NCI-H2171 (cell line): ENCODE data around the gene POFUT2.

Experiments
- DNase-seq: peaks from one replicate; lab custom pipeline; 2025; lab: John Stamatoyannopoulos, UW

POFUT2 gene

DNA sequence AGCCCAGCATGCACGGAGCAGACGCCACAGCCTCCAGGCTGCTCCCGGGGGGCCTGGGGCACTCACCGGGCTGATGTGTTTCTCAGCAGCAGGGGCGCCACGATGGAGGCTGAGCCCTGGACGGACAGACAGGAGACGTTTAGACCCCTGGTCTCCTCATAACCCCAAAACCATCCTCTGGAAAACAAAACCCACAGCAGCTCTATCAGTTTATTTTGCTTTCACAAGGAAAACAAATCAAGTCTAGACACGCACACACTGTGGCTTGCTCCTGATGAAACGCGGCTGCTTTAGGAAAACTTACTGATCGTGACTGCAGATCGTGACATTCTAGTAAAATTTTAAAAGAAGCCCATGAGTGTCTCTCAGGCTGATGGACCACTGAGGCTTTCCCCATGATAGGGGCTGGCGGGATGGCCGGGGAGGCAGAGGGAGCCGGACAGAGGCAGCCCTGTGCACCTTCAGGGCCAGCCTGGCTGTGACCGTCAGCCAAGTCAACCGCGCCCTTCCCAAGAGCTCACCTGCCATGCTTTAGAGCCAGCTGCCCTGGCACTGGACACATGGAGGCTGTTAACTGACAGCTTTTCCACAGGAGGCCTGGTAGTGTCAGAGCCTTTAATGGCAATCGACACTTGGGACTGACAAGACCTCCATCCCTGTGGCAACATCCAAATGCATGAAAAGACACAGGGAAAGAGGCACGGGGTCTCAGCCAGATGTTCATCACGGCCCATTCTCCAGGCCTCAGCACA lies 5.2 kb downstream of the POFUT2 start:
- no peak for DNase-seq

DNA sequence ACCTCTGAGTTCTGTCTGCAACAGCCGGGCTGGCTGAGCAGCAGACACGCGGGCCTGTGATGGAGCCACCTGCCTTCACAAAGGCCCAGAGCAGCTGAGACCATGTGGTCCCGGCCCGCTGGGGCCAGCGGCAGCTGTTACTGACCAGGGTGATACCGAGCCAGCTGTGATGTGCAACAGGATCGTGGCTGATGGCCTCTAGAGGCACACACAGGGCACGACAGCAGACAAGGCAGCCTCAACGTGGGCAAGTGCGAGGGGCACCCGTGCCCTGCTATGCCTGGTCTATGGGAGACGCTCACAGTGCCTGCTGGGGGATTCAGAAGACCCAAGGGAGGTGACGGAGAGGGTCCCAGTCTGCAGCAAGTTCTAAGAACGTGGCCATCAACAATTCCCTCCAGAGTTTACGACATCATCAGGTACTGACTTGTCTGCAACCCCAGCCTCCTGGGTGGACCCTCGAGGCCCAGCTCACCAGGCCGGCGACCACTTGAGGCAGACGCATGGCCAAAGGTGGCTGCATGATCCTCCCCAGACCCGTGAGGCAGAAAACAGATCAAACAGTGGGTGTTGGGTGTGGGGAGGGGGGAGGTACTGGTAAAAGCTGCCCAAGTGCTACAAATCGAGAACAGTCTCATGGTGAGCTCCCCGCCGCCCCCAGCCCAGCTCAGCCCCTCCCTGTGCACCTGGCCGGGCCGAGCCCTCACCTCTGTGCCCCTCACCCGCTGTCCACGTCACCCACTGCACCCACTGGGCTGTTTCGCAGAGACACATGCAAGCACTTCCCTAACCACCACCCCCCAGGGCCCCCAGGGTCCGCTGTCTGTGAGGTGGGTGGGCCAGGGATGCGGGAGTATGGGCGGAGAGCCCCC lies 6.0 kb downstream of the POFUT2 start:
- DNase-seq = no peak

DNA sequence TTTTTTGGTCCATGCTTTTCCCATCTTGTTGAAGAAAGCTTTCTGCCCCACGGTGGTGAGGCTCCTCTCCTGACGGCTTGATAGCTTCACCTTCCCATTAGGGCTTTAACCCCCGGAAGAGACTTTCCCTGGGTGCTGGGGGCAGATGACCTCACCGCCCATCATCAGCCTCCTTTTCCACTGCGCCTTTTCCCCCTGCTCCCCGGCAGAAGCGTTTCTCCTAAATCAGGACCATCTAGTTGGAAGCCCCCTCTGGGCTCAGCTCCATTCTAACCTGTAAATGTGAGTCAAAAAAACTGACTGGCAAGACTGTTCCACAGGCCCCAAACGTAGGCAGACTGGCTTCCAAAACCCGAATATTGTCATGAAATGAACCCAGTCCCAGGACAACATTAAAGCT lies 6.7 kb downstream of the POFUT2 start:
- no peak for DNase-seq

DNA sequence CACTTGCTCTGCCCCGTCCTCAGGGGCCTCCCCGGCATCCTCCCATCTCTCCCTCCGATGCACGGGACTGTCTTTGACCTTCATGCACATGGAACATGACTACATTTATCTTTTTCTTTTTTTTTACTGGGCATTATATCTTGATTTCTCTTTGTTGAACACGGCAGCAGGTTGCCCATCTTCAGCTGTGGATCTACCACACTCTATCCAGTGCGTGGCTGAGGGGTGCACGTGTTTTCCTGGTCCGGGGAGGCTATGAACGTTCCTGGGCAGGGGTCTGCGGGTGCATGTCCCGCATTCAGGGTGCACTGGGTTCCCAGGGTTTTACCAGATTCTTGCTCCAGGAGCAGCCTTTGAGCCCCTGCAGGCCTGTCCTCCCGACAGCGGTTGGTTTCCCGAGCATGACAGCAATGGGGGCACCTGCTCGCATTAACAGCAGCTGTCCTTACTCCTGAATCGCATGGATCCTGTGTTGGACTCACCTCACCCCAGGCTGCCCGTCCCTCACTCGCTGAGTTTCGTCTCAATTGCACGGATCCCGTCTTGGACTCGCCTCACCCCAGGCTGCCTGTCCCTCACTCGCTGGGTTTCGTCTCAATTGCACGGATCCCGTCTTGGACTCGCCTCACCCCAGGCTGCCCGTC lies 7.4 kb downstream of the POFUT2 start:
- no peak for DNase-seq

DNA sequence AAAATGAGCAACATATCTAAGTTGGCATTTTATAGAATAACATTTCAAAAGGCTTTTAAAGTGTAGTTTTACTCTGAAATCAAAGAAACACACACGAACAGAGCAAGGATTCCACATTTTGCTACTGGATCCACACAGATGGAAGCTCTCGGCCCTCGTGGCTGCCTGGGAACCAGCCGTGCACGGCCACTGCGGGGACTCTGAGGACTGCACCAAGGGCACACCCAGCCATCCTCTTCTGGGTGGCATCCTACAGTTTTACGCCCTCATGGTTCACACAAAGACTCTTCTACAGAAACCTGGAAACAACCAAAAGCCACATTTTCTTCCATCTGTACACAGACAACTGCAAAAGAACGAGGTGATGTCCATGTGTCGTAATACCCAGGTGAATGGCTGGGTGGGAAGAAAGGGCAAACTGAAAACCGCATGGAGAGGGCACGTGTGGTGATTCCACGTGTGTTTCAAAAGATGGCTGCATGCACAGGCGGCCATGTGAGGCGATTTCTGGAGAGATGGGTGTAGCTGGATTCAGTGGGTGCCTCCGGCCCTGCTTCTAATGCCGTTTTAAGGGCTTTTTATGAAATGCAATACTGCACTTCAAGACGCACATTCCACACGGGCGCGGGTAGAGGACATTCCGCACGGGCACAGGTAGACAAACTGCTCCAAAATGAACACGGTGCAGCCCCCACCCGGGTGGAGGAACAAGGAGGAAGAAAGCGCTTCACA lies 8.1 kb downstream of the POFUT2 start:
- no peak for DNase-seq

DNA sequence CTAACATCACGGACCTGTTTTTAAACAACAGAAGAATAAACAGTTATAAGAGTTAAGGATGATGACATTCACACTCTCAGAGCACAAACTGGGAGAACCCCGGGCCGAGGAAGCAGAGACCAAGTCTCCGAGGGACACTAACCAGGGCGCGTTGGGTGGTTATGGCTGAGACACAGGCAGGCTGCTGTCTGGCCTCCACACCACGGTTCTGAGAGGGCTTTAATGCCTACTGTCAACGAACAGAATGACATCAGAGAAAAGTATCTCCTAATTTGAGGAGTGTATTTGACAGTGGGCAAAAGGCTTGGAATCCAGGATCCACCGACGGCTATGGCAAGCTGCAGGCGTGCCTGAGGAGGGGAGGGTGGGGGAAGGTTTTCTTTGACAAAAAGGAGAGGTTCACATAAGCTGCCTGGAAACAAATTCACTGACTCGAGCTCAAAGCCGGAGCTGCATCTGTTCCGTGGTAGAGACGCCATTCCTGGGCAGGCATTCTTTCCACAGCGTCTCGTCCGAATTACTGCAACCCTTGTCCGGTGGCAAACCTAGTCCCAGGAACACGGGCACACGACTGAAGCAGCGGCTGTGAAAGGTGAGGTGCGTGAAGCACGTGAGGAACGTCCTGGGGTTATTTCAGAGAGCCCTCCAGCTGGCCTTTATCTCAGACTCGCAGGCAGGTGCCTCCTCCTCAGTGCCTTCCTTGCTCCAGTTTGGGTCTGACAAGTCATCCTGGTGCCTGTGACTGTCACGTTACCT lies 9.4 kb downstream of the POFUT2 start:
- DNase-seq = no peak

DNA sequence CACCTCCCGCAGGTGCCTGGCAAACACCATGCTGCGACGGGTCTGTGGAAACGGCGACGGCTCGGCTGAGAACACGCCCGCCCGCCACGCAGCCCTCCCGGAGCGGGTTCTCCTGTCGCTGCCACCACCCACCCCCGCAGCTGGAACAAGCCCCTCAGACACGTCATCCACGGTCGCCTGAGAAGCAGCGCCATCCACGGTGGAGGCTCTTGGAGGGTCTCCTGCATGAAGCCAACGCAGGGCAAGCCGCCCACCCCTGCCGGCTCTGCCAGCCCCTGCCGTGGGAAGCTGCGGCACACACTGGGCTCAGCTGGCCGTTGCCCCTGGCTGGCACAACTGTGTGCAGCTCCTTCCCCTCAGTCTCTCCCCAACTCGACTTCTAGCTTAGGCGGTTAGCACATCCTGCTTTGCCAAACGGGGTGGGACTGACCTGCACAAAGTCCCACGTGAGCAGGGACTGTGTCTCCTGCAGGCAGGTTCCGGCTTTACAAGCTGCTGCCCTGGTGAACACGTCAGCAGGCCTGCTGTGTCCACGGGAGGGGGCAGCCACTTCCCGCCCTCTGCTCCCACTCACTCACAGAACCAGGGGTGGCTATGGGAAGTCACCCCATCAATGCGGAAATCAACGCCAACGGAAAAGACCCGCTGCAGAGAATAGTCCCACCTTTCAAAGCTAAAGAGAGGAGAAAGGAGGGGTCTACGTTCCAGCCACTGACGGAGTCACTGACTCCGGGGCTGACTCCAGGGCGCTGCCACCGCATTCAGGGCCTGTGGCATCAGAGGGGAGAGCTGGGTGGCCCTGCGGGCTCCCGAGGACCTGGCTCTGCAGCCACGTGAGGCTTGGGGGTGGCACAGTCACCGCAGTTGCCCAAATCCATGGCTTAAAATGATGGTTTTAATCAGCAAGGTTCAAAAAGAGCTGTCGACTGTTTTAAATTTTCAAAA lies 10.3 kb downstream of the POFUT2 start:
- DNase-seq = no peak

DNA sequence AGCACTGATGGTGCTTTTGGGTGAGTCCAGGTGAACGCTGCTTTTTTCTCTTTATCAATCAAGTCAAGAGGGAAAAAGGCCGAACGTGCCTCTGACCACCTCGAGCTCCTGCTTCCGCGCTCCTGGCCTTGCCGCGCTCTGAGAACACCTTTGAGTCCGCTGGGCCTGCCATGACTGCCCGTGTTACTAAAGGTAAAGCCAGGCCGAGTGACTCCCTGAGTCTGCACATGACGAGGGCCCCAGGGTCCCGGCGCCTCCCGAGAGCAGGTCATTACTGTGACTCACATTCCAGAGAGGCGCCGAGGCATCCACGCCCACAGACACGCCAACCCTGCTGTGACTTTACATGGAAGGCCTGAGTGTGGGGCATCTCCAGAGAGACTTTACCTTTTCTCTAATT lies 11.1 kb downstream of the POFUT2 start:
- DNase-seq = no peak

DNA sequence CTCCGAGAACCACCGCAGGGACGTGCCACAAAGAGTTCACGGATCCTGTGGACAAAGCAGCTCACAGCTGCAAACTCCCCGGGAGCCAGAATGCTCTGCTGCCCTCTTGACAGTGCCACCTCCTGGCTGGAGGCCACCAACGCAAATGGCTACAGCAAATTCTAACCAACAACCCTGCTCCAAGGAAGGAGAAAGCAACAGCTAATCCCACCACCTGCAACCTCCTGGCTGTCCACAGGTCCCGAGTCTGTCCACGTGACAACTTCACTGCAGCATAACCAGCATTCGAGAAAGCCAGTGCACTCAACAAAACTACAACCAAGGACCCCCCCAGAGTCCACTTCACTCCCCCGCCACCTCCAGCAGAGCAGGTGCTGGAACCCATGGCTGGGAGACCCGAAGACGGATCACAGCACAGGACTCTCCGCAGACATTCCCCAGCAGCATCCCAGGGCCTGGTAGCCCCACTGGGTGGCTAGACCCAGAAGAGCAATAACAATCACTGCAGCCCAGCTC lies 17.3 kb downstream of the POFUT2 start:
- no peak for DNase-seq

DNA sequence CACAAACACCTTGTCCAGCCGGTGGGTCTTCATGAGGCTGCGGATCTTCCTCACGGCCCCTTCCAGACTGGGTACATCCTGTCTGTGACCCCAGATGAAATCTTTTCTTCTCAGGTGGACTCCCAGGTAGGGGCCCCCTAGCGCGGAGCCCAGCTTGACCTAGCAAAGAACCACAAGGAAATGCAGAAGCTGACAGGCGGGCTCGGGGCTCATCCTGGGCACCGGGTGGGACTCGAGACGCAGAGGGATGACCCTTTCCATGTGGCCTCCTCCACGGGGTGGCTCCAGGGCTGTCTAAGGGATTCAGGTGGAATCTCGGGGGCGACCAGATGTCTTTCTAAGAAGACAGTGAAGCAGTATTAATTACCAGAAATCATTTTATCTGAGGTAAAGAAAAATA lies 17.8 kb downstream of the POFUT2 start:
- no peak for DNase-seq

DNA sequence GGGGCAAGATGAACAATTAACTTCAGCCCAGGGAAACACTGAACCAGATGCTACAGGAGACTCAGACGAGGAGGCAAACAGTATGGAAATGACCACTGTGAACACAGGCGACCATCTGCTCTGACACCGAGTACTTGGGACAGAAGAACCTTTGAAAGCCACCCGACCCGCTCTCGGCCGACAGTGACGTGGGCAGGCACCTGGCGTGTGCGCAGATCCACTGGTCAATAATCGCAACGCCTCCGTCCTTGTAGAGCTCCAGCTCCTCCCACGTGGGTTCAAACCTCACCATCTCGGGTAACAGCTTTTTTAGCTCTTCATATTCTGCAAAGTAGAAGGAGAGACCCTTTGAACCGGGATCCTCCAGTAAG lies 20.3 kb downstream of the POFUT2 start:
- DNase-seq = no peak

DNA sequence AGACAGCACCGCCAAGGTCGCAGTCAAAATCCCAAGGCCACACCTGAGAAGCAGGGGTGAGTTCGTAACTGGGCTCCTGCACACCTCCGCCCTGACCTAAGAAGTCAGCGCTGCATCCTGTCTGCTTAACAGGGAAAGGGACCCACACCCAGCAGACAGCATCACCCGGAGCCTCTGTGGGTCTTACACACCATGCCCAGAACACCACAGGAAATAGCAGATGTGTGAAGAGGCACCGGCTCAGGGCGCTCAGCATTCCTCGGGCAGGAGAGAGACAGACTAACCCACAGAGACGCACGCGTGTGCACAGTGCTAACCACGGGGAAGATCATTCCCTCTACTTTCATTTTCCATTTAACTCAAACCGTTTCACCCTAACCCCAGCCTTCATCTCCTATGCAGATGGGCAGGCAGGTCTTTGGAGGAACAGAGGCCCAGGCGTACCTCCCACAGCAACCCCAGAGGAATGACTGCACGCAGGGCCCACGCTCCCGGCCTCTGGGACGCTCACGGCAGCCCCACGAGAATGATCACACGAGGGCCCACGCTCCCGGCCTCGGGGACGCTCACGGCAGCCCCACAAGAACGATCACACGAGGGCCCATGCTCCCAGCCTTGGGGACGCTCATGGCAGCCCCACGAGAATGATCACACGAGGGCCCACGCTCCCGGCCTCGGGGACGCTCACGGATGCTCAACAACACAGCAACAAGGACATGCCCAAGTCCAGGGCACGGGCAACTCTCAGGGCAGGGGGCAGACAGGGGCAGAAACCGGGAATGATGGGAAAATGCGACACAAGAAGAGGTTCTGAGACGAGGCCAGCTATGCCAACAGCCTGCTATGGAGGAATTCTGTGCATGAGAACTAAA lies 20.9 kb downstream of the POFUT2 start:
- no peak for DNase-seq

DNA sequence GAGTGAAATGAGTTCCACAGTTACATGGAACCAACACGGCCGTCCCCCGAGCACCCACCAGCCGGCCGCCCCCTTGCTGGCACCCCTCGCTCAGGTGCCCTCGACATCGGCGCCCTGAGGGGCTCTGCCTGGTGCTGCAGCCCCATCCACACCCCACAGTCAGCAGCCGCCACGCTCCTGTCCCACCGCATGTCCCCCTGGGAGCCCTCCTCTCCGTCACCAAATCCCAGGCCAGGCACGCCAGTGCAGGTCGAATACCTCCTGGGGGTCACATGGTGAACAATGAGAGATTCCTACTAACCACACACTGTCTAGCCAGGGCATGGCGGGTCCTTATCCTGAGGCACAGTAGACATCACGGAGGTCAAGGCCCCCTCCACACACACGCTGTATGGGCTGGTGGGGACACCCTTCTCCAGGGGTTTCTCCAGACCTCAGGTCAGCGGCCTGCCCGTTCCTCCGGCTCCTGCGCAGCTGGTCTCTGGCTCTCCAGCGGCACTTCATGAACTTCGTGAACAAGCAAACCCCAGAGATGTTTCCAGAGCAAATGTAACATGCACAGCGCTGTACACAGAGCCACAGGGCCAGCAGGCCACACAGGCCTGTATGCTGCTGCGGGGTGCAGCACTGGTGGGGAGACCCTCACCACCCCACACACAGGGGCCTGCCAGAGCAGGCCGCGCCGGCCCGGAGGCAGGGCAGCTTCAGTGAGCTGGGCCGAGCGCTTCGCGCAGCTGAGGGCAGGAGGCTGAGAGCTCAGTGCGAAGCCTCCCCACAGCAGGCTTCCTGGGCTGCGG lies 21.8 kb downstream of the POFUT2 start:
- no peak for DNase-seq

DNA sequence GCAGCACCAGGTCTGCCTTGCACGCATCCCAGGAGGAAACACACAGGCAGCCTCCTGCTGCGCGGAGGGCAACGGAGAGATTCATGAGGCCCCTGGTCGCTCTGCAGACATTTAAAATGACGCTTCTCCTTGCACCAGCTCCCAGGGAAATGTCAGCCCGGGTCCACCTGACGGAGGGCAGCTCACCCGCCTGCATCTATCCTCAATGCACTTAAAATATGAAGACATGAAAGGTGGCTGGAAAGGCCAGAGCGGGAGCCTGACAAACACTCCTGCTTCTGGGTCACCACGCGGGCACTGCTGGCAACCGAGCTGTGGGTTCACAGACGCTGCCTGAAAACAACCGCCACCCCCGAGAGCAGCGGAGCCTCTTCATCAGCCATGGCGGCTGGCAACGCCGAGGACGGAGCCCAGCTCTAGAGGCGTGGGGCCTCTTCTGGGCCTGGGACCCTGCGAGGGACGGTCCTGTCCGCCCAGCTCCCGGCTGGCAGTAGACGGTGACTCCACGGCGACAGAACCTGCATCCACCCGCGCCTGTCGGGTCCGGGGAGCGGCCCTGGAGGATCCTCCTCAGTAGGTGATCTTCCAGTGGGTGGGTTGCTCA lies 22.7 kb downstream of the POFUT2 start:
- no peak for DNase-seq

DNA sequence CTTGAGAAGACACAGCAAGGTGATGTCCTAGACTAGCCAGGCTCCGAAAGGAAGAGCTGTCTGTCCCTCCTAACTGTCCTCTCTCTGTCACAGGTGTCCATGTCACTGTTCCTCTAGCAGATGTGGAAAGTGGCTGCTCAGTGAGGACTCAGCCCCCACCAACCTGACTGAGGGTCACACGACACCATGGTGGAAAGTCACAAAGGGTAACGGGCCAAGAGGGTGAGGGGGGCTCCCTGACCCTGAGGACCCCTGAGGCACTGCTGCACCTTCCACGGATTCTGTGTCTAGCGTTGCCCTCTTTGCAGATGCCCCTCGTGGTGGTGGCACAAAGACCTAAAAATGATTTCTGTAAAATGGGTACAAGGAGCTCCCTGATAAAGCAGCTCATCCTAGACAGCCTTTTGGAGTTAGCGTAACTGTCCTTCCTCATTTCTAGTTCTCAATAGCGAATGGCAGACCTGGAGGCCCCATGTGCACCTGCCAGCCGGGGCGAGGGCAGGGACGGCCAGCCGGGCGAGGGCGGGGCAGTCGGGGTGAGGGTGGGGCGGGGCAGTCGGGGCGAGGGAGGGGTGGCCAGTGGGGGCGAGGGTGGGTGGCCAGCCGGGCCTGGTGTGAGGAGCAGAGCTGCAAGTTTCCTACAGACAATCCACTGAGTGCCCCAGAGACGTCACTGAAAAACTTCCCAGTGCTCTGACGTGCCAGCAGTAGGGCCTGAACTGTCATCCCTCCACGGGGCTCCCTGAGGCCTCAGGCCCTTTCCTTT lies 23.4 kb downstream of the POFUT2 start:
- no peak for DNase-seq

DNA sequence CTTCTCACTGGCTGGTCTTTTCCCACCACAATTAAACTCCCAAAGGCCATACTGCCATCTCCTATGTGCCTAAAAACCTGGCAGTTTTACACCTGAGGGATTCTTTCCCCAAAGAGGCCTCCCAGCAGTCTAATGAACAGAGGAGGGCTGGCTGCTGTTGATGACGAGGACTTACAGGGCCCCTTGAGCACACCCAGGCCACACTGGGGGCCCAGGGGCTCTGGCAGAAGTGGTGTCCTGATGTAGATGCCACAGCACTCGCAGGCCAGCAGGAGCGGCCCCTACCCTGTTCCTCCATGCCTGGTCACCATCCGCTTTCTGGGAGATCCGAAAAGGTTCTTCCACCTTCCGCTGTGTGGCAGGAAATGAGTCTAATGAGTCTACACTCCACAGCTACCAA lies 24.2 kb downstream of the POFUT2 start:
- DNase-seq = no peak

DNA sequence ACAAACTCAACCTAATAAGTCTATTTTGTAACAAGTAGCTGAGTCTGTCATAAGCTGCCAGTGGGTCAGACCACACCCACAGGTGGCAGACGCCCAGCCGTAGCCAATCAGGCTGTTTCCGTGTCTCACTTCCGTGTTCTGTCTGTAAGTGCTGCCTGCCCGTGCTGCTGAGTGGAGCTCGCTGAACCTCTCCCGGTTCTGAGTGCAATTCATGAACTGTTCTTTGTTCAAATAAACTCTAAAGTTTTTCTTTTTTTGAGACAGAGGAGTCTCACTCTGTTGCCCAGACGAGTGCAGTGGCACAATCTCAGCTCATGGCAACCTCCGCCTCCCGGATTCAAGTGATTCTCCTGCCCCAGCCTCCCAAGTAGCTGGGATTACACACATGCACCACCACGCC lies 25.1 kb downstream of the POFUT2 start:
- DNase-seq = no peak
